ENCODE results near the gene MYDGF. TPM values are rescaled to one million over a fixed set of nuclear protein-coding genes. Genes with fewer than 3 reads are reported as not detected.

Gene MYDGF
- total and polyA plus RNA-seq, 9 of the 15 experiments (the other 6 are each of a cell fraction or from before 2014, with no cell fraction given) = 4.2 to 141 (median 82.1) TPM

DNA sequence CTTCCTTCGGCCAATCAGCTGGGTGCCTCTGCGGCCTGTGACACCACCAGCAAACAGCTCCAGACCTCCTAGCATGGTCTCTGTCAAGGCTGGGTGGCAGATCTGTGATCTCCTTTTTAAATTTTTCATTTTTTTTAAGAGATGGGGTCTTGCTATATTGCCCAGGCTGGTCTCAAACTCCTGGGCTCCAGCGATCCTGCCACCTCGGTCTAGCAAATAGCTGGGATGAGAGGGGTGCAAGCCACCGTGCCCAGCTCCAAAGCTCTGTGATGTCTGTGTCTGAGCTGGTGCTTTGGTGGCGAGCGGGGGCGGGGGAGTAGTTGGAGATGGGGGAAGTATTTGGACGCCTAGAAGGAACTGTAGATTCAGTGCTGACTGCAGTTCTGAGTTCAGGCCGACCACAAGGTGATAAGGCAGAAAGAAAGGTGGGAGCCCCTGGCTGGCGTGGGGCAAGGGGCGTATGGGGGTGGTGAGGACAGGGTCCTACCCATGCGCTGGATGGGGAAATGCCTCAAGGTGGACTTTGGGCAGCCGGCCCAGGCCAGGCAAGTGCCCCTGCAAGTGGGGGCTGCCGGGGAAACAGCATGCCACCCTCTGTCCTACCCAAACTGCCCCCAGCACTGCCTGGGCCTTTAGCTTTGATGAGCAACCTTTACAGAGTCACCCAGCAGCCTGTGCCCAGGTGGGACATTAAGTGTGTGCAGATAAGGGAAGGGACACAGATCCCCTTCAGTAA lies 48.0 kb upstream of the MYDGF start:
- POLR2A ChIA-PET = interaction anchor here (0.6 to 1.5 kb wide), 4 partner anchors 37 to 1002 kb away, joined by 3 to 8 read pairs (median 4); partner anchors contain the start of genes CATSPERD and LONP1
- H3K27me3 ChIP-seq (ENCODE audit: control insufficient read depth in 2 of 2, insufficient read depth in 2 of 2, low read length in 2 of 2) = no peaks in the 10 kb centered on the region
- H3K4me1 ChIP-seq (replicated peaks in 1 of 2; ENCODE audit: control insufficient read depth in 2 of 2, insufficient read depth in 2 of 2, low read length in 2 of 2) = peaks cover 11 to 41% of the 10 kb centered on the region in 2 experiments
- H3K36me3 ChIP-seq (ENCODE audit: control insufficient read depth, insufficient read depth, low read length) = peaks cover 81% of the 10 kb centered on the region; the same call in 2 of the 3 replicates
- no peak for FAIRE-seq
- no peak overlapping the region for H3K27ac ChIP-seq (ENCODE audit: extremely low read depth, low read depth, low read length)
- TF ChIP-seq ZNF41 (CRISPR knock-in tag; conservative IDR thresholded peaks at IDR 0.05) = no peak
- no peak for TF ChIP-seq ZNF561 (CRISPR knock-in tag; conservative IDR thresholded peaks at IDR 0.05)
- no peak for TF ChIP-seq ZNF589 (CRISPR knock-in tag; IDR thresholded peaks at IDR 0.05; ENCODE audit: low read depth)
- TF ChIP-seq SMARCB1 (IDR thresholded peaks at IDR 0.05; ENCODE audit: insufficient read length, low read depth) = no peak
- TF ChIP-seq ZNF780A (CRISPR knock-in tag; IDR thresholded peaks at IDR 0.05) = no peak
- no peak for TF ChIP-seq POLR2G (IDR thresholded peaks at IDR 0.05; ENCODE audit: low read depth, low read length)
- TF ChIP-seq ZNF444 (CRISPR knock-in tag; IDR thresholded peaks at IDR 0.05) = no peak
- TF ChIP-seq, protein P1, sequence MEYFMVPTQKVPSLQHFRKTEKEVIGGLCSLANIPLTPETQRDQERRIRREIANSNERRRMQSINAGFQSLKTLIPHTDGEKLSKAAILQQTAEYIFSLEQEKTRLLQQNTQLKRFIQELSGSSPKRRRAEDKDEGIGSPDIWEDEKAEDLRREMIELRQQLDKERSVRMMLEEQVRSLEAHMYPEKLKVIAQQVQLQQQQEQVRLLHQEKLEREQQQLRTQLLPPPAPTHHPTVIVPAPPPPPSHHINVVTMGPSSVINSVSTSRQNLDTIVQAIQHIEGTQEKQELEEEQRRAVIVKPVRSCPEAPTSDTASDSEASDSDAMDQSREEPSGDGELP (CRISPR knock-in tag; IDR thresholded peaks at IDR 0.05; ENCODE audit: borderline replicate concordance) = no peak
- TF ChIP-seq ZNF121 (CRISPR knock-in tag; conservative IDR thresholded peaks at IDR 0.05) = peak; percentile 80
- TF ChIP-seq RBFOX2 (IDR thresholded peaks at IDR 0.05; ENCODE audit: low read depth, low read length) = peak; percentile 43; the same call in 1 of the 2 replicates
- H3K9me1 ChIP-seq (ENCODE audit: control insufficient read depth, insufficient read depth, low read length) = no peaks in the 10 kb centered on the region
- H4K20me1 ChIP-seq (replicated peaks; ENCODE audit: control insufficient read depth, insufficient read depth, low read length) = peaks cover 9% of the 10 kb centered on the region; the same call in 1 of the 2 replicates
- intact Hi-C loops (cut with micrococcal nuclease) (no loop called here), in situ Hi-C loops (cut with MboI) (no loop called here)
- H2AFZ ChIP-seq (ENCODE audit: low read depth, low read length) = no peak overlapping the region
- H3K9me3 ChIP-seq (replicated peaks; ENCODE audit: control insufficient read depth, insufficient read depth, low read depth, low read length) = no peaks in the 10 kb centered on the region
- H3K4me3 ChIP-seq = no peak overlapping the region
- no peak for ATAC-seq
- H3K4me2 ChIP-seq (ENCODE audit: insufficient read depth, low read length) = no peak overlapping the region
- peaks cover 30% of the 10 kb centered on the region for H3K79me2 ChIP-seq (ENCODE audit: control insufficient read depth, insufficient read depth, low read length)
- no peak overlapping the region for H3K9ac ChIP-seq (ENCODE audit: insufficient read depth in 1 of 2, low read depth in 2 of 2, low read length in 2 of 2)
- CTCF ChIA-PET (ENCODE audit: low intra/inter-chr PET ratio) = no interaction called here
- 86% methylated on average over 11 of the region's 15 CpGs for WGBS (ENCODE audit: insufficient coverage, low coverage, missing lambda C conversion rate)
- DNase-seq (ENCODE audit: extremely low read depth in 1 of 4, low spot score in 3 of 4) = no peak
- no TSS peak for BruUV-seq (replicated peaks)

Data from K562 (cell line).